ENCODE data around the gene PPFIBP2. TPM values are rescaled to one million over a fixed set of nuclear protein-coding genes. Genes with fewer than 3 reads are reported as not detected.

The PPFIBP2 gene
- total RNA-seq, 5 donors from 2014 or later (not counting 1 experiment from before 2014, with no cell fraction given), result 12.5 to 46.6 (median 35.2) TPM

GRCh38 chr11:7488681-7489080 lies 25.1 kb upstream of the PPFIBP2 start:
- no peaks in the 10 kb centered on the region for H3K36me3 Mint-ChIP-seq
- H3K27ac Mint-ChIP-seq, result no peak overlapping the region
- H3K4me1 Mint-ChIP-seq, result no peaks in the 10 kb centered on the region
- Histone ChIP-seq H3K9me3 (no peaks in the 10 kb centered on the region), H3K36me3 (ENCODE audit: control insufficient read depth in 2 of 2, extremely low read depth in 1 of 2, insufficient read depth in 1 of 2, low read length in 1 of 2) (no peaks in the 10 kb centered on the region), H3K27me3 (replicated peaks in 1 of 2; ENCODE audit: control insufficient read depth in 2 of 2, extremely low read depth in 1 of 2, insufficient read depth in 2 of 2, low read length in 1 of 2) (peaks cover 0 to 6% of the 10 kb centered on the region in 2 experiments), H3K27ac (ENCODE audit: low read length) (no peak overlapping the region), H3K4me1 (ENCODE audit: control insufficient read depth in 1 of 2, extremely low read depth in 1 of 2, insufficient read depth in 2 of 2, low read length in 2 of 2) (no peaks in the 10 kb centered on the region), H3K4me3 (ENCODE audit: control insufficient read depth in 1 of 2, extremely low read depth in 1 of 2, low read length in 1 of 2) (no peak overlapping the region)
- whole genome bisulfite sequencing (ENCODE audit: insufficient coverage), result no CpG with 5 or more reads among the region's 1 CpG
- H3K27me3 Mint-ChIP-seq, result peaks cover 0 to 4% of the 10 kb centered on the region in 2 donors
- POLR2A ChIA-PET, result no interaction called here
- no peaks in the 10 kb centered on the region for H3K9me3 Mint-ChIP-seq
- DNase-seq, result no peak
- ATAC-seq (replicated peaks in 1 of 4), result no peak
- CTCF ChIA-PET, result no interaction called here
- no peak overlapping the region for H3K4me3 Mint-ChIP-seq

- H3K27ac Mint-ChIP-seq, result no peak overlapping the region
- H3K36me3 Mint-ChIP-seq, result no peaks in the 10 kb centered on the region
- no peaks in the 10 kb centered on the region for H3K9me3 Mint-ChIP-seq
- Histone ChIP-seq H3K27me3 (replicated peaks in 1 of 2; ENCODE audit: control insufficient read depth in 2 of 2, extremely low read depth in 1 of 2, insufficient read depth in 2 of 2, low read length in 1 of 2) (peaks cover 0 to 6% of the 10 kb centered on the region in 2 experiments), H3K4me3 (ENCODE audit: control insufficient read depth in 1 of 2, extremely low read depth in 1 of 2, low read length in 1 of 2) (no peak overlapping the region), H3K4me1 (ENCODE audit: control insufficient read depth in 1 of 2, extremely low read depth in 1 of 2, insufficient read depth in 2 of 2, low read length in 2 of 2) (no peaks in the 10 kb centered on the region), H3K27ac (ENCODE audit: low read length) (no peak overlapping the region), H3K36me3 (ENCODE audit: control insufficient read depth in 2 of 2, extremely low read depth in 1 of 2, insufficient read depth in 1 of 2, low read length in 1 of 2) (no peaks in the 10 kb centered on the region), H3K9me3 (no peaks in the 10 kb centered on the region)
- peaks cover 2 to 4% of the 10 kb centered on the region in 2 donors for H3K27me3 Mint-ChIP-seq
- no peak for DNase-seq
- POLR2A ChIA-PET, result no interaction called here
- WGBS (ENCODE audit: insufficient coverage), result 88% methylated on average over 2 of the region's 2 CpGs
- no peak for ATAC-seq (replicated peaks in 1 of 4)
- CTCF ChIA-PET, result no interaction called here
- H3K4me1 Mint-ChIP-seq, result no peaks in the 10 kb centered on the region
- H3K4me3 Mint-ChIP-seq, result no peak overlapping the region
Measured at GRCh38 chr11:7489376-7489775, 24.4 kb upstream of the PPFIBP2 start.

- Histone ChIP-seq H3K4me3 (ENCODE audit: control insufficient read depth in 1 of 2, extremely low read depth in 1 of 2, low read length in 1 of 2) (no peak overlapping the region), H3K36me3 (ENCODE audit: control insufficient read depth in 2 of 2, extremely low read depth in 1 of 2, insufficient read depth in 1 of 2, low read length in 1 of 2) (no peaks in the 10 kb centered on the region), H3K9me3 (no peaks in the 10 kb centered on the region), H3K27me3 (replicated peaks in 1 of 2; ENCODE audit: control insufficient read depth in 2 of 2, extremely low read depth in 1 of 2, insufficient read depth in 2 of 2, low read length in 1 of 2) (peaks cover 0 to 6% of the 10 kb centered on the region in 2 experiments), H3K4me1 (ENCODE audit: control insufficient read depth in 1 of 2, extremely low read depth in 1 of 2, insufficient read depth in 2 of 2, low read length in 2 of 2) (no peaks in the 10 kb centered on the region), H3K27ac (ENCODE audit: low read length) (no peak overlapping the region)
- DNase-seq (no peak), ATAC-seq (replicated peaks in 1 of 4) (no peak)
- Mint-ChIP-seq H3K9me3 (no peaks in the 10 kb centered on the region), H3K4me3 (no peak overlapping the region), H3K27me3 (peaks cover 3 to 5% of the 10 kb centered on the region in 2 donors), H3K4me1 (no peaks in the 10 kb centered on the region), H3K36me3 (no peaks in the 10 kb centered on the region), H3K27ac (no peak overlapping the region)
- ChIA-PET CTCF (interaction anchor here in 1 of 2 donors (0.7 kb wide), 1 partner anchor 197 kb away, joined by 3 read pairs; no protein-coding TSS in a partner anchor), POLR2A (no interaction called here)
- WGBS (ENCODE audit: insufficient coverage), result 78% methylated on average over 1 of the region's 4 CpGs
Measured at GRCh38 chr11:7490054-7490453, 23.7 kb upstream of the PPFIBP2 start.

GRCh38 chr11:7490535-7490934 lies 23.3 kb upstream of the PPFIBP2 start:
- Histone ChIP-seq H3K9me3 (no peaks in the 10 kb centered on the region), H3K4me1 (ENCODE audit: control insufficient read depth in 1 of 2, extremely low read depth in 1 of 2, insufficient read depth in 2 of 2, low read length in 2 of 2) (no peaks in the 10 kb centered on the region), H3K36me3 (ENCODE audit: control insufficient read depth in 2 of 2, extremely low read depth in 1 of 2, insufficient read depth in 1 of 2, low read length in 1 of 2) (no peaks in the 10 kb centered on the region), H3K27ac (ENCODE audit: low read length) (no peak overlapping the region), H3K27me3 (replicated peaks in 1 of 2; ENCODE audit: control insufficient read depth in 2 of 2, extremely low read depth in 1 of 2, insufficient read depth in 2 of 2, low read length in 1 of 2) (peaks cover 0 to 4% of the 10 kb centered on the region in 2 experiments), H3K4me3 (ENCODE audit: control insufficient read depth in 1 of 2, extremely low read depth in 1 of 2, low read length in 1 of 2) (no peak overlapping the region)
- ChIA-PET POLR2A (no interaction called here), CTCF (interaction anchor here in 1 of 2 donors (0.7 kb wide), 1 partner anchor 196 kb away, joined by 3 read pairs; no protein-coding TSS in a partner anchor)
- Mint-ChIP-seq H3K4me3 (no peak overlapping the region), H3K27ac (no peak overlapping the region), H3K36me3 (no peaks in the 10 kb centered on the region), H3K9me3 (no peaks in the 10 kb centered on the region), H3K27me3 (peaks cover 3 to 5% of the 10 kb centered on the region in 2 donors), H3K4me1 (no peaks in the 10 kb centered on the region)
- DNase-seq (no peak), ATAC-seq (replicated peaks in 1 of 4) (no peak)
- no CpG with 5 or more reads among the region's 1 CpG for WGBS (ENCODE audit: insufficient coverage)

- Histone ChIP-seq H3K36me3 (ENCODE audit: control insufficient read depth in 2 of 2, extremely low read depth in 1 of 2, insufficient read depth in 1 of 2, low read length in 1 of 2) (no peaks in the 10 kb centered on the region), H3K4me3 (ENCODE audit: control insufficient read depth in 1 of 2, extremely low read depth in 1 of 2, low read length in 1 of 2) (no peak overlapping the region), H3K27ac (ENCODE audit: low read length) (no peak overlapping the region), H3K4me1 (ENCODE audit: control insufficient read depth in 1 of 2, extremely low read depth in 1 of 2, insufficient read depth in 2 of 2, low read length in 2 of 2) (no peaks in the 10 kb centered on the region), H3K9me3 (no peaks in the 10 kb centered on the region), H3K27me3 (replicated peaks in 1 of 2; ENCODE audit: control insufficient read depth in 2 of 2, extremely low read depth in 1 of 2, insufficient read depth in 2 of 2, low read length in 1 of 2) (no peaks in the 10 kb centered on the region)
- H3K27me3 Mint-ChIP-seq, result peaks cover 3% of the 10 kb centered on the region in 2 donors
- DNase-seq (no peak), ATAC-seq (replicated peaks in 1 of 4) (no peak)
- H3K36me3 Mint-ChIP-seq, result no peaks in the 10 kb centered on the region
- no peaks in the 10 kb centered on the region for H3K9me3 Mint-ChIP-seq
- no CpG with 5 or more reads among the region's 1 CpG for WGBS (ENCODE audit: insufficient coverage)
- ChIA-PET CTCF (no interaction called here), POLR2A (interaction anchor here in 1 of 2 donors (0.7 kb wide), 1 partner anchor 1260 kb away, joined by 3 read pairs; no protein-coding TSS in a partner anchor)
- peaks cover 0 to 4% (median 0%) of the 10 kb centered on the region in 3 donors for H3K4me1 Mint-ChIP-seq
- H3K27ac Mint-ChIP-seq, result no peak overlapping the region
- H3K4me3 Mint-ChIP-seq, result no peak overlapping the region
Measured at GRCh38 chr11:7492253-7492652, 21.5 kb upstream of the PPFIBP2 start.

- 80% methylated on average over 1 of the region's 2 CpGs for WGBS (ENCODE audit: insufficient coverage)
- H3K4me1 ChIP-seq (ENCODE audit: control insufficient read depth in 1 of 2, extremely low read depth in 1 of 2, insufficient read depth in 2 of 2, low read length in 2 of 2), result no peaks in the 10 kb centered on the region
- Mint-ChIP-seq H3K9me3 (no peaks in the 10 kb centered on the region), H3K27me3 (peaks cover 3% of the 10 kb centered on the region in 2 donors), H3K4me1 (peaks cover 0 to 4% (median 0%) of the 10 kb centered on the region in 3 donors), H3K36me3 (no peaks in the 10 kb centered on the region), H3K27ac (no peak overlapping the region), H3K4me3 (no peak overlapping the region)
- H3K27me3 ChIP-seq (replicated peaks in 1 of 2; ENCODE audit: control insufficient read depth in 2 of 2, extremely low read depth in 1 of 2, insufficient read depth in 2 of 2, low read length in 1 of 2), result no peaks in the 10 kb centered on the region
- no peaks in the 10 kb centered on the region for H3K36me3 ChIP-seq (ENCODE audit: control insufficient read depth in 2 of 2, extremely low read depth in 1 of 2, insufficient read depth in 1 of 2, low read length in 1 of 2)
- H3K27ac ChIP-seq (ENCODE audit: low read length), result no peak overlapping the region
- no peaks in the 10 kb centered on the region for H3K9me3 ChIP-seq
- ChIA-PET CTCF (no interaction called here), POLR2A (no interaction called here)
- ATAC-seq (replicated peaks in 1 of 4) (no peak), DNase-seq (no peak)
- no peak overlapping the region for H3K4me3 ChIP-seq (ENCODE audit: control insufficient read depth in 1 of 2, extremely low read depth in 1 of 2, low read length in 1 of 2)
Measured at GRCh38 chr11:7493670-7494069, 20.1 kb upstream of the PPFIBP2 start.

Data from T-cell (primary cell).